GM13977 (cell line): Measurements from ENCODE around the gene GSTM2.

Source experiments
- DNase-seq: peaks from one replicate; pipeline ENCODE4 v3.0.0; 2012; ENCODE audit warnings: low spot score
- in situ Hi-C: fragments of 300-500 bp; cut with MboI; formaldehyde crosslinking; loops from one replicate; pipeline ENCODE4 v1.12.0; 2022; ENCODE audit warnings: low sequenced_read_pairs, low pct_unique_long_range_greater_than_20kb, mixed read lengths, inconsistent platforms; ENCODE audit not compliant: unreplicated experiment
- TF ChIP-seq, protein P1 (sequence below): IDR thresholded peaks from 2 replicates; pipeline ENCODE4 v1.5.1; 2012; ENCODE audit warnings: mild to moderate bottlenecking, control low read depth; ENCODE audit not compliant: insufficient read depth; ENCODE audit errors: extremely low read depth, missing control alignments

GSTM2 gene

DNA sequence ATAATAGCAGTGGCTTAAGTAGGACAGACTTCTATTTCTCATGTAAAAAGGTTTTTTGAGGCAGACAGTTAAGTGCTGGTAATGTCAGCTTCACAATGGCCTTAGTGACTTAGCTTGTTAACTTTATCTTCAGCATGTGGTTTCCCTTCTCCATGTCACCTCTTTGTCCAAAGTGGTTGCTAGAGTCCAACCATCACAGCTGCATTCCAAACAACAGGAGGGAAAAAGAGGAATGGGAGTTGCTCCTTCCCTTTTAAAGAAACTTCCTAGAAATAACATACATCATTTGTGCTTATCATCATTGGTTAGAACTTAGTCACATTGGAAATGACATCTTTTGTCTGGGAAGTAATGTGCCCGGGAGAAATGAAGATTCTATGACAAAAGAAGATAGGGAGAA is 54.1 kb downstream of the GSTM2 start:
- TF ChIP-seq, protein P1, sequence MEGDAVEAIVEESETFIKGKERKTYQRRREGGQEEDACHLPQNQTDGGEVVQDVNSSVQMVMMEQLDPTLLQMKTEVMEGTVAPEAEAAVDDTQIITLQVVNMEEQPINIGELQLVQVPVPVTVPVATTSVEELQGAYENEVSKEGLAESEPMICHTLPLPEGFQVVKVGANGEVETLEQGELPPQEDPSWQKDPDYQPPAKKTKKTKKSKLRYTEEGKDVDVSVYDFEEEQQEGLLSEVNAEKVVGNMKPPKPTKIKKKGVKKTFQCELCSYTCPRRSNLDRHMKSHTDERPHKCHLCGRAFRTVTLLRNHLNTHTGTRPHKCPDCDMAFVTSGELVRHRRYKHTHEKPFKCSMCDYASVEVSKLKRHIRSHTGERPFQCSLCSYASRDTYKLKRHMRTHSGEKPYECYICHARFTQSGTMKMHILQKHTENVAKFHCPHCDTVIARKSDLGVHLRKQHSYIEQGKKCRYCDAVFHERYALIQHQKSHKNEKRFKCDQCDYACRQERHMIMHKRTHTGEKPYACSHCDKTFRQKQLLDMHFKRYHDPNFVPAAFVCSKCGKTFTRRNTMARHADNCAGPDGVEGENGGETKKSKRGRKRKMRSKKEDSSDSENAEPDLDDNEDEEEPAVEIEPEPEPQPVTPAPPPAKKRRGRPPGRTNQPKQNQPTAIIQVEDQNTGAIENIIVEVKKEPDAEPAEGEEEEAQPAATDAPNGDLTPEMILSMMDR: no peak
- DNase-seq: no peak
- in situ Hi-C loops: no loop called here

DNA sequence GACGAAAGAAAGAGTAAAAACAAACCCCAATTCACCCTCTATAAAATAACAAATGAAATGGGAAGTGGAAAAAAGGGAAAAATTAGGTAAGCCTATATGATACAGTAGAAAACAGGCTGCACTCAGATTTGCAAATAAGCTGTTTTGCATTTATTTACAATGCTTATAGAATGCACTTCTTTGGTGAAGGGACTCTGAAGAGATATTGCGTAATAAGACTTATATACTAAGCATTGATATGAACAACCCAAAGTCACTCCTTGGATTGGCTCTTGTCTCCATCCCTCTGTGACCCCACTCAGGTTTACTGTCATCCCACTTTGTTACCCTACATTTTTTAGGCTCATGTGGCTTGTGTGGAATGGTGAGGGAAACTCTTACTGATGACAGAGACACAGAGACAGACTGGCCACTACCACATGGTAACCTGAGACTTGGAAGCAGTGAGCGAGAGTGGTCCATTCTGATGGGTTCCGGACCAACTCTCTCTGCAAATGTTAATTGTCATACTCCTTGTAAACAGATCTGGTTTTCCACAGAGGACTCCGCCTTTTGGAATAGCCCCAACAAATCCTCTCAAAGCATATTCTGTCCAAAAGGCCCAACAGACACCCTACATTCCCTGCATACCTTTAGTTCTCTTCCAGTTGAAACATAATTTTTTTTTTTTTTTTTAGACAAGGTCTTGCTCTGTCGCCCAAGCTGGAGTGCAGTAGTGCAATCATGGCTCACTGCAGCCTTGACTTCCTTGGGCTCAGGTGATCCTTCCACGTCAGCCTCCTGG is 55.2 kb downstream of the GSTM2 start:
- in situ Hi-C loops: no loop called here
- TF ChIP-seq, protein P1: no peak
- DNase-seq: no peak
